Tibial artery (tissue), 4 donors: ENCODE results near the gene PHLDB1.

Experiments
- DNase-seq, 2 donors: peaks; one replicate each; pipeline ENCODE4 v3.0.0-alpha.2; 2019
- H3K27ac ChIP-seq, 2 donors: fragments of 200-600 bp; sonication (generic) in 1 of 2; 1 replicate in 1 of 2; 2 replicates in 1 of 2; pipeline ENCODE4 v1.5.1; 2018 to 2019; ENCODE audit warnings: mild to moderate bottlenecking in 1 of 2
- H3K27me3 ChIP-seq, 2 donors: fragments of 200-600 bp; sonication (generic) in 1 of 2; one replicate each; pipeline versions ENCODE4 v1.5.1 to v1.6.0; 2016 to 2019
- H3K36me3 ChIP-seq, 3 donors: fragments of 200-600 bp; sonication (generic) in 2 of 3; one replicate each; pipeline ENCODE4 v1.5.1; 2016 to 2019; ENCODE audit warnings: mild to moderate bottlenecking in 2 of 3
- H3K4me1 ChIP-seq, 4 donors: fragments of 200-600 bp; sonication (generic) in 2 of 4; 1 replicate in 3 of 4; 2 replicates in 1 of 4; pipeline ENCODE4 v1.5.1; 2016 to 2019
- H3K4me3 ChIP-seq, 2 donors: fragments of 200-600 bp; sonication (generic) in 1 of 2; 1 replicate in 1 of 2; 2 replicates in 1 of 2; pipeline ENCODE4 v1.5.1; 2018 to 2019; ENCODE audit warnings: mild to moderate bottlenecking in 2 of 2
- H3K9me3 ChIP-seq, 3 donors: fragments of 200-600 bp; sonication (generic) in 1 of 3; one replicate each; pipeline ENCODE4 v1.5.1; 2016 to 2019
- CTCF ChIP-seq, 2 experiments: fragments of 200-600 bp in 1 of 2; fragments of 450-650 bp in 1 of 2; IDR thresholded peaks; one replicate each; pipeline ENCODE4 v1.5.1; 2017 to 2019; ENCODE audit warnings: antibody characterized with exemption in 2 of 2, mild to moderate bottlenecking in 1 of 2, moderate library complexity in 1 of 2
- intact Hi-C: fragments of 100-400 bp; cut with DNase I; formaldehyde crosslinking; loops from one replicate; pipeline ENCODE4 v1.15.0; 2023; ENCODE audit warnings: low total_unique reads

The PHLDB1 gene

GRCh38 chr11:118618991-118619375, 11.6 kb downstream of the PHLDB1 start:
- H3K4me1 ChIP-seq = peaks cover 5 to 65% (median 61%) of the 10 kb centered on the region in 4 donors
- no peaks in the 10 kb centered on the region for H3K27me3 ChIP-seq
- DNase-seq = peak; percentile 79 to 90
- no peak for TF ChIP-seq CTCF (IDR thresholded peaks at IDR 0.05)
- intact Hi-C loops = no loop called here
- no peaks in the 10 kb centered on the region for H3K9me3 ChIP-seq
- H3K36me3 ChIP-seq = peaks cover 9 to 30% (median 22%) of the 10 kb centered on the region in 3 donors
- H3K4me3 ChIP-seq = peak overlapping the region in 1 of 2 donors; percentile 7
- H3K27ac ChIP-seq = peak overlapping the region; percentile 87 to 93

GRCh38 chr11:118619444-118620197, 12.2 kb downstream of the PHLDB1 start:
- no peak for TF ChIP-seq CTCF (IDR thresholded peaks at IDR 0.05)
- Histone ChIP-seq H3K4me3 (peak overlapping the region in 1 of 2 donors; percentile 7), H3K9me3 (no peaks in the 10 kb centered on the region), H3K27me3 (no peaks in the 10 kb centered on the region), H3K36me3 (peaks cover 9 to 25% (median 22%) of the 10 kb centered on the region in 3 donors), H3K4me1 (peaks cover 5 to 68% (median 61%) of the 10 kb centered on the region in 4 donors), H3K27ac (peak overlapping the region; percentile 87 to 93)
- intact Hi-C loops = no loop called here
- DNase-seq = peak; percentile 89

GRCh38 chr11:118620529-118621070, 13.2 kb downstream of the PHLDB1 start:
- intact Hi-C loops = no loop called here
- H3K4me1 ChIP-seq = peaks cover 5 to 73% (median 62%) of the 10 kb centered on the region in 4 donors
- peak in 1 of 2 donors; percentile 61 for DNase-seq
- peak overlapping the region; percentile 87 to 93 for H3K27ac ChIP-seq
- H3K36me3 ChIP-seq = peaks cover 18 to 29% (median 26%) of the 10 kb centered on the region in 3 donors
- H3K4me3 ChIP-seq = peak overlapping the region; percentile 58 to 62
- H3K27me3 ChIP-seq = no peaks in the 10 kb centered on the region
- TF ChIP-seq CTCF (IDR thresholded peaks at IDR 0.05) = no peak
- H3K9me3 ChIP-seq = no peaks in the 10 kb centered on the region

- Histone ChIP-seq H3K27me3 (no peaks in the 10 kb centered on the region), H3K4me3 (peak overlapping the region; percentile 58 to 62), H3K27ac (peak overlapping the region; percentile 87 to 93), H3K36me3 (peaks cover 14 to 29% (median 25%) of the 10 kb centered on the region in 3 donors), H3K9me3 (no peaks in the 10 kb centered on the region), H3K4me1 (peaks cover 5 to 73% (median 62%) of the 10 kb centered on the region in 4 donors)
- intact Hi-C loops = no loop called here
- no peak for TF ChIP-seq CTCF (IDR thresholded peaks at IDR 0.05)
- DNase-seq = peak; percentile 92 to 98
Measured at GRCh38 chr11:118621071-118621783, 13.8 kb downstream of the PHLDB1 start.

- DNase-seq = no peak
- Histone ChIP-seq H3K36me3 (peaks cover 15 to 31% (median 25%) of the 10 kb centered on the region in 3 donors), H3K27me3 (no peaks in the 10 kb centered on the region), H3K9me3 (no peaks in the 10 kb centered on the region), H3K4me3 (peak overlapping the region; percentile 58 to 62), H3K27ac (peak overlapping the region; percentile 87 to 93), H3K4me1 (peaks cover 5 to 73% (median 62%) of the 10 kb centered on the region in 4 donors)
- no peak for TF ChIP-seq CTCF (IDR thresholded peaks at IDR 0.05)
- intact Hi-C loops = no loop called here
Measured at GRCh38 chr11:118621784-118622375, 14.5 kb downstream of the PHLDB1 start.
